Inflammatory macrophage treated with lipopolysaccharide for 1 hour (primary cell): ENCODE measurements around the gene DLG1.
A peak's percentile ranks its signal among the peaks of the same experiment; 100 is the strongest.

ENCODE experiments used
- DNase-seq, 2 donors: peaks; one replicate each; pipeline ENCODE4 v3.0.0-alpha.2; 2020 to 2022

DLG1 gene

GRCh38 chr3:197298341-197298944 is at the start of gene DLG1:
DLG1 (minus strand) TSS chr3:197298612; CDS start chr3:197297204, 1,408 bp downstream.
- peak; percentile 69 to 77 for DNase-seq

- no peak for DNase-seq
Observed at GRCh38 chr3:197348014-197348413, 49.6 kb upstream of the DLG1 start.

- no peak for DNase-seq
Observed at GRCh38 chr3:197345390-197345789, 47.0 kb upstream of the DLG1 start.

GRCh38 chr3:197344582-197345318 is 46.3 kb upstream of the DLG1 start:
- no peak for DNase-seq

GRCh38 chr3:197343656-197344408 is 45.4 kb upstream of the DLG1 start:
- no peak for DNase-seq

GRCh38 chr3:197343111-197343510 is 44.7 kb upstream of the DLG1 start:
- DNase-seq = no peak

- no peak for DNase-seq
Observed at GRCh38 chr3:197340521-197340871, 42.1 kb upstream of the DLG1 start.

GRCh38 chr3:197339841-197340520 is 41.6 kb upstream of the DLG1 start:
- no peak for DNase-seq

- no peak for DNase-seq
Observed at GRCh38 chr3:197338586-197338985, 40.2 kb upstream of the DLG1 start.

GRCh38 chr3:197337656-197338055 is 39.2 kb upstream of the DLG1 start:
- DNase-seq = no peak

GRCh38 chr3:197337214-197337613 is 38.8 kb upstream of the DLG1 start:
- DNase-seq = no peak

- DNase-seq = no peak
Observed at GRCh38 chr3:197336348-197336747, 37.9 kb upstream of the DLG1 start.

GRCh38 chr3:197335428-197336132 is 37.2 kb upstream of the DLG1 start:
- no peak for DNase-seq

- DNase-seq = no peak
Observed at GRCh38 chr3:197333901-197334639, 35.7 kb upstream of the DLG1 start.

GRCh38 chr3:197331131-197331530 is 32.7 kb upstream of the DLG1 start:
- DNase-seq = no peak

- DNase-seq = no peak
Observed at GRCh38 chr3:197329382-197329781, 31.0 kb upstream of the DLG1 start.

- DNase-seq = no peak
Observed at GRCh38 chr3:197328198-197328597, 29.8 kb upstream of the DLG1 start.

GRCh38 chr3:197327701-197328100 is 29.3 kb upstream of the DLG1 start:
- peak in 1 of 2 donors; percentile 2 for DNase-seq

- DNase-seq = no peak
Observed at GRCh38 chr3:197325773-197326172, 27.4 kb upstream of the DLG1 start.

GRCh38 chr3:197322149-197322548 is 23.7 kb upstream of the DLG1 start:
- DNase-seq = no peak

GRCh38 chr3:197320582-197320981 is 22.2 kb upstream of the DLG1 start:
- DNase-seq = no peak
